Measurements from ENCODE around the gene SLC26A1.

SLC26A1 gene

DNA sequence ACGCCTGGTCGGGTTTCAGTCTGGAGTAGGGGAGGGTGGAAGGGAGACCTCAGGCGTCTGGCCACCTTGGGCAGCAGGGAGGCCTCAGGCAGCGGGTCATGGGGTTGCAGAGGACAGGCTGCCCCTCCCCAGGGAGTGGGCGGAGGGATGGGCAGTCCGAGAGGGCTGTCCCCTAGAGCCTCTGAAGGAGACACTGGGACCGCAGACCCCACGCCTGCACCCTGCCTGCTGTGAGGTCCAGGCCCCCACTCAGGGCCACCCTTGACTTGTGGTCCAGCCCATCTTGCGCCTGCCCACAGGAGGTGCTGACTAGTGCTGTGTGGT, 34.7 kb upstream of the SLC26A1 start:
- DNase-seq: no peak

DNA sequence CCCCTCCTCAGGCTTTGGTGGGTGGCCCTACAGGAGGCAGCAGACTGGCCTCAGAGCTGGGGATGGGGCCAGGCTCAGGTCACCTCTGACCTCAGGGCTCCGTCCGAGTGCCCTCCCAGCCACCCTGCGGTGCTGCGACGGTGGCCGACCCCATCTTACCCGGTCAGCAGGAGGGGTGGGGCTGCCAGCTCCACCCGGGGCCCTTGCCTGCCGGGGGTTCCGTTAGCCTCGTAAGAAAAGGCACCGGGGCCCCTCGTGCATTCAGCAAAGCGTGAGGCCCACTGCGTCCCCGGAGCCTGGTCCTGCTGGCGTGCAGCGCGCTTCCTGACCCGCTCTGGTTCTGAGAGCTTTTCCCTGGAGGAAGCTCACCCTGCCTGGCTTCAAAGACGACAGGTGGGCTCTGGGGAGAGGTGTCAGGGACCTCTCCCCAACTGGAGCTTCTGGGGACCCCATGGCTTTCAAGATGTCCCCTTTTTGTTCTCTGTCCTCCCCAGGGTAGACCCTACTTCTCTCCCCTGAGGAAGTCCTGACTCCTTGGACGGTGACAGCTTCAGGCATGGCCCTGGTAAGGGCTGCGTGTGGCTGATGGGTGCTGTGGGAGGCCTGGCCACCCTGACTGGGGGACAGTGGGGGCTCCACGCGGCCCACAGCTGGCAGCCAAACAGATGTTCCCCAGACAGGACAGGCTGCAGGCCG, 34.2 kb upstream of the SLC26A1 start:
- DNase-seq: no peak

- peak in 1 of 2 donors; percentile 18 for DNase-seq
Observed at GRCh38 chr4:1026115-1026514, 32.9 kb upstream of the SLC26A1 start.

DNA sequence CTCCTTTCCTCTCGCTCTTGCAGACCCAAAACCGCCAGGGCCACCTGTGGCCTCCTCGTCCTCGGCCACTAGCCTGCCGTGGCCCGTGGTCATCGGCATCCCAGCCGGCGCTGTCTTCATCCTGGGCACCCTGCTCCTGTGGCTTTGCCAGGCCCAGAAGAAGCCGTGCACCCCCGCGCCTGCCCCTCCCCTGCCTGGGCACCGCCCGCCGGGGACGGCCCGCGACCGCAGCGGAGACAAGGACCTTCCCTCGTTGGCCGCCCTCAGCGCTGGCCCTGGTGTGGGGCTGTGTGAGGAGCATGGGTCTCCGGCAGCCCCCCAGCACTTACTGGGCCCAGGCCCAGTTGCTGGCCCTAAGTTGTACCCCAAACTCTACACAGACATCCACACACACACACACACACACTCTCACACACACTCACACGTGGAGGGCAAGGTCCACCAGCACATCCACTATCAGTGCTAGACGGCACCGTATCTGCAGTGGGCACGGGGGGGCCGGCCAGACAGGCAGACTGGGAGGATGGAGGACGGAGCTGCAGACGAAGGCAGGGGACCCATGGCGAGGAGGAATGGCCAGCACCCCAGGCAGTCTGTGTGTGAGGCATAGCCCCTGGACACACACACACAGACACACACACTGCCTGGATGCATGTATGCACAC, 31.8 kb upstream of the SLC26A1 start:
- DNase-seq: no peak

- no peak for DNase-seq
Observed at GRCh38 chr4:1023895-1024740, 30.9 kb upstream of the SLC26A1 start.

DNA sequence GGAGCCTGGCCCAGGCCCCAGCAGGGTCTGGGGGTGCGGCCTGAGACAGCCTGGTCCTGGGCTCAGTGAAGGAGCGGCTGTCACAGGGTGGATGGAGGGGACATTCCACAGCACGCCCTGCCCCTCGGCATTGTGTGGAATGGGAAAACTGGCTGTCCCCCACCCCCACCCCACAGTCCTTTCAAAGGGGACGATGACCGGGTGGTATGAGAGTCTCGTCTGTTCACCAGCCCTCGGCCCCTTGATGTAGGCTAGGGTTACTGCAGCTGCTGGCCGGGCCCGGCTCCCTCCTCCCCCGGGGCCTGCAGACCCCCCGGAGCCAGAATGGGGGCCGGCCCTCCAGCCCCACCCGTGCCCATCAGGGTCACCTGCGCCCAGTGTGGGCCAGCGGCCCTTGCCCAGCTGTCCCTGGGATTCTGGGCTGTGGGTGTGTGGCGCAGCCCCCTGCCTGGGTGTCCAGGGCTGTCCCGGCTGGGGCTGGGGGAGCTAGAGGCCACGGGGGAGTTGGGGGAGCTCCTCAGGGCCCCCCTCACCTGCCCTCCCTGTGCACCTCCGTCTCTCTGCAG, 30.0 kb upstream of the SLC26A1 start:
- no peak for DNase-seq

GRCh38 chr4:1022739-1023066, 29.5 kb upstream of the SLC26A1 start:
- no peak for DNase-seq

DNA sequence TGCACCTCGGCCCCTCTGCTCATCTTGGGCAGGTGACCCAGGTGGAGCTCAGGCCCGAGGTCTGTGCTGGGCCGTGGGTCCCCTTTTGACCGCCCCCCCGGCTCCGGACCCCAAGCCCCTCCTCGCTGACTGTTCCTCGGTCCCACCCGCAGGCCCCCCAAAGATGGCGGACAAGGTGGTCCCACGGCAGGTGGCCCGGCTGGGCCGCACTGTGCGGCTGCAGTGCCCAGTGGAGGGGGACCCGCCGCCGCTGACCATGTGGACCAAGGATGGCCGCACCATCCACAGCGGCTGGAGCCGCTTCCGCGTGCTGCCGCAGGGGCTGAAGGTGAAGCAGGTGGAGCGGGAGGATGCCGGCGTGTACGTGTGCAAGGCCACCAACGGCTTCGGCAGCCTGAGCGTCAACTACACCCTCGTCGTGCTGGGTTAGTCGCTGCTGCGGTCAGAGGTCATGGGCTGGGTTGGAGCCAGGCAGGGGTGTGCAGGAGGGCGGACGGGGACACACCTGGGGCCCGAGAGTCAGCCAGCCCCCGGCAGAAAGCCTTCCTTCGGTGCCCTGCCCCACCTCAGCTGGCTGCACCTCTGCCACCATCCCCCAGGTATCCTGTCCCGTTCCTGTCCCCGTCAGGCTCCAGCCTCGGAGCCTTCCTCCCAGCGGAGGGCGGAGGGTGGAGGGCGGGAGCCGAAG, 29.0 kb upstream of the SLC26A1 start:
- DNase-seq: no peak

GRCh38 chr4:1021386-1022050, 28.3 kb upstream of the SLC26A1 start:
- DNase-seq: no peak

GRCh38 chr4:1019729-1020470, 26.7 kb upstream of the SLC26A1 start:
- no peak for DNase-seq

DNA sequence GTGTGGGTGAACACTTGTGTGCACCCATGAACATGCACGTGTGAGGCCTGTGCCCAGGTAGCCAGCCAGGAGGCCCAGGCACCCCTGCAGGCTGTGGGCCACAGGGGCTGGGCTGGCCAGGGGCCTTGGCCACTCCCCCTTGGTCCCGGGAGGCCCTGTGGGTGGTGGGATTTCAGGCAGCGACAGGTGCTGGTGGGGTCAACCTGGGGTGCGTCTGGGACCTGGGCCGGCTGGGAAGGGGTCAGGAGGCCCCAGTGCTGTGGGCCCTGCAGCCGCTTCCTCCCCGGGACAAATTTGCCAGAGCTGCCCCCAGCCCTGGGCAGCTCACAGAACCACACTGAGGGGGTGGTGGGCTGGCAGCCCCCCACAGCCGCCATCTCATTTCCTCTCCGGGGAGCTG, 26.1 kb upstream of the SLC26A1 start:
- no peak for DNase-seq

GRCh38 chr4:1018147-1019020, 25.2 kb upstream of the SLC26A1 start:
- peak in 1 of 2 donors; percentile 26 for DNase-seq

DNA sequence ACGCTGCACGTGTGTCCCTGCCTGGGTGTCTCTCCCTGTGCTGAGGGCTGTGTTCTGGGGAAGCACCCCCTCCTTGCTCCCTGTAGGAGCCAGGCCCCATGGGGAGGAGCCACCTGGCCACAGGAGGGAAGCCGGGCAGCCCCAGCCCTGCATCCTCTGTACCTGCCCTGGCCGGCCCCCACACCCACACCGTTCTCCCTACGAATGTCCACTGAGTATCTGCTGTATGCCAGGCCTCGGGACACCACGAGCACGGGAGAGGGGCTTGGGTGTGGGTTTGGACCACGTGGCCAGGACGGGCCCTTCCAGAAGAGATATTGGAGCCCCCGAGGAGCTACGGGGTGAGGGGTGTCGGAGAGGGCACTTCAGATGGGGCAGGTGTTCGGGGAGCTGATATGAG, 24.5 kb upstream of the SLC26A1 start:
- DNase-seq: no peak

DNA sequence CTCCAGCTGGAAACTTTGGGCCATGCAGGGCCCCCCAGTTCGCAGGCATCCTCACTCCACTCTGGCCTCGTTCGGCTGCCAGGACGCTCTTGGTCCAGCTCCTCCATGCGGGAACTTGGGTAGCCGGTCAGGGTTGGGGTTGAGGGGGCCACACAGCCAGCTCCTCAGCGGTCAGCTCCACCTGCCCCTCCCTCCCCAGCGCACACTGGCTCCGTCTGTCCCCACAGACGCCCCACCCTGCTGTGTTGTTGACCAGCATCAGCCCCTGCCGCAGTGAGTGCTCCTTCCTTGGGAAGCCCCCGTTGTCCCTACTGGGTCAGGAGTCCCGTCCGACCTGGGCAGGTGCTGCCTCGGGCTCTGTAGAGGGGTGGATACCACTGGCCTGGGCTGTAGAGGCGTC, 24.0 kb upstream of the SLC26A1 start:
- DNase-seq: no peak

DNA sequence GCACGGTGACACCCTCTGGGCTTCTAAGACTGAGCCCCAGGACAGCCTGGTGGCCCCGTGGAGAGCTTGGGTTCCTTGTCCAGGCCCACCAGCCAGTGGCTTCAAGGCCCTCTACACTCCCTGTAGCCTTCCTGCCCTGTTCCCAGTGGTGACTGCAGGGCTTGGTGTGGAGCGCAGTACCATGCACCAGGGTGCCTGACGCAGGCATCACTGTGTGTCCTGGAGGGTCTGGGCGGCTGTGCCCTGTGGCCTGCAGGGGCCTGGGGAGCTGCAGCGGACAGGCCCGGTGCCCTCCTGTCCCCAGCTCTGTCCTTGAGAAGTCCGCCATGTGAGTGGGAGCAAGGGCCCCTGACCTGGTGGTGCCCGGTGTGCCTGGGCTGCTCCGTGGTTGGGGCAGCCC, 22.5 kb upstream of the SLC26A1 start:
- DNase-seq: no peak

- no peak for DNase-seq
Observed at GRCh38 chr4:1015179-1015578, 22.0 kb upstream of the SLC26A1 start.

- peak; percentile 54 to 61 for DNase-seq
Observed at GRCh38 chr4:1014291-1015167, 21.3 kb upstream of the SLC26A1 start.

- DNase-seq: no peak
Observed at GRCh38 chr4:1013225-1014073, 20.2 kb upstream of the SLC26A1 start.

All from inflammatory macrophage (primary cell).